CD4-positive, alpha-beta T cell treated with Interleukin-4 for 1 hour (primary cell): ENCODE data around the gene AKR1C1.
"Not testable (repeated sequence)": the region's sequence is repeated elsewhere in the genome, so short reads cannot be mapped to it uniquely, and the experiment has no call there.

Experiments used
- DNase-seq, 2 donors: peaks; one replicate each; pipeline ENCODE4 v3.0.0-alpha.2; 2020 to 2022

AKR1C1 gene

DNA sequence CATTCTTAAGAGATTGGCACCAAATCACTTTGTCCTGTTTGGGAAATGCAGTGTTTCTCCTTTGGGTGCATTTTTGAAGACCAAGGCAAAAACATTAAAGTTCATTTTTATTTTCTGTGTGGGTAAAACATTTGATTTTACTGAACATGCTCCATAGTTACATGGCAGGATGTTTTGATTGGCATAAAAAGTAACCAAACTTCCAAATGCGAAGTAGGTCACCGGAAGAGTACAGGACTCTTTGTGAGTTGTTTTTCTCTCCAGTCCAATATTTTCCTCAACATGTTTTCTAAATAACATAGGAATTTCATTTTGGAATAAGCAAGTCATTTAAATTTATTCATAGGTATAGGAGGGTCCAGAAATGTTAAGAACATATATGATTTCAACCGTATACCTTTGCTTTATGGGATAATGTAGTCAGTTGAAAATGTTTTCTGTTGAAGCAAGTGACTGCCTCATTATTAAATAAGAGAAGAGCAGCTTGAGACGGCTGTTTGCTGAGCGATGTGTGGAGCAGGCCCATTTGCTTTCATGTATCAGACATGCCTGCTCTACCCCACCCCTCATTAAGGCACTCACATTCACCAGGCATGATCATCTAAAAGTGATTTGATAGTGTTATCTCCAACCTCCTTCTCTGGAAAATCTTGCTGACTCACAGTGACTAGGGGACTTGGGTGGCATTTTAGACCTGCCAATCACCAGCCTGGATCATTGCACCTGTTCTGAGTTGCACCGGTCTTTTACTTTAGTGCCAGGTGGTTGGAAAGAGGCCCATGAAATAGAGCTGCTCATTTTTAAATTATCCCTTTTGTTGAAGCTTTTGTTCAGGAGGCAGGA is 56.8 kb downstream of the AKR1C1 start:
- DNase-seq, result not testable (repeated sequence)

DNA sequence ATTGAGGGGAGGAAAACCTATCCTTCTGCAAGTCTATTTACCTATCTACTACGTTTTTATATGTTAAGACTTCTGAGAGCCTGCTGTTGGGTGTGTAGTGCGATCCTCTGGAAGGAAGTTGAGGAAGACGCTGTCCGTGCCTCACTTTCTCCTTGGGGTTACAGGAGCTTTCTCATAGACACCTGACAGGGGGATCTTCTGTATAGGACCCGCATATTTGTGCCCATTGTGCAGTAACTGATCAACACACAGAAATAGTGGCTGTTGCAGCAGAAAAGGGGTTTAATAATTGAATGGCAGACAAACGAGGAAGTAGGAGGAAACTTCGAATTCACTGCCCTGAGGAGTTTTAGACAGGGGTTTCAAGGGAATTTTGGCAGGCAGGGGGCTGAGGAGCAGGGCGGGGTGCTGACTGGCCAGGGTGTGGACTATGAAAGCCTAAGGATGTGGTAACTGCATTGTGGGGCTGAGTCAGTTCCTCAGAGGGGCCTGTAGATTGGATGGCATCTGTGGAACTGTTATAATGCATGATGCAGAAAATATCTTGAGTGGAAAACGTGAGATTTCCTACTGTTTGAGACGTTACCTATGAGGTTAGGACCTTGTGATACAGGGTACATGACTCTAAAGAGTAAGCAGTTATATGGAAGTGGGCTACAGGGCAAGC is 58.5 kb downstream of the AKR1C1 start:
- not testable (repeated sequence) for DNase-seq

DNA sequence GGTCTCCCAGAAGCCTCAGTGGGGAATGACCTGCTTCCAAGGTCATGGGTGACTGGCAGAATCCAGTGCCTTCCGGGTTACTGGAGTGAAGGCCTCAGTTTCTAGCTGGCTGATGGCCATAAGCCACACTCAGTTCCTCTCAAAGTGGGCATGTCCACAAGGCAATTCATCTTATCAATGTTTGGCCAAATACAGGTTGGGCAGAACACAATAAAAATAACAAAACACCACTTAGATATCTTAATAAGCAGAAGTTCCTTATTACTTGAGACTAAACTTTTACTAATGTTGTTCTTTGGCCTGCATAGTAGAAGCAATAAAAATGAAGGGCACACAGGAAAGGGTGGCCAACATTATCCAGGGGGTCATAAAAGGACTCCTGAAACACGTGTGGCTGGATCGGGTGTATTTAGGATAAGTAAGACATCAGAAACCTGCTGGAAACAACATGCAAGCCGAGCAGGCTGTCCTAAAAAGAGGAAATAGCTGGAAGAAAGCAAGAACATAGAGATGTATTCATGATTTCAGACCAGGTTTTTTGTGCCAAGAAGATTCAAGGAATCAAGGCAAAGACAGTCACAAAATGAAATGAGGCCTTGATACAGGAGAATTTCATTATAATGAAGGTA is 60.1 kb downstream of the AKR1C1 start:
- DNase-seq, result no peak

DNA sequence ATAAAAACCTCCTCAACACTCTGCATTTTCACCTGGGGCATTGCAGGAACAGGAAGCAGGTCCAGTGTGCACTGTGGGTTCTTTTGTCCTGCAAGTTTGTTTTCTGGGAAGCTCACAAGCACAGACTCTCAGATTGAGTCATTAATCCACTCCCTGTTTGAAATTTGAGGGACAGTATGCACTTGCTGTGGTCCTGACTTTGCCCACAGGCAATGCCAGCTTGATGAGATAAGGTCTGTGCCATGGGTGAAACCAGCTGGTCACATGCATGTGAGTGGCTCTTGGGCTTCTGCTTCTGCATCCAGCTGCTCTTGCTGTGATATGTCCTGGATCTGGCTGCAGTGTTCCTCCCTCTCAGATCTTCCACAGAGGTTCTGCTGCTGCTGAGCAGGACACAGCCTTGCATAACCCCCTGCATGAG is 62.3 kb downstream of the AKR1C1 start:
- not testable (repeated sequence) for DNase-seq

DNA sequence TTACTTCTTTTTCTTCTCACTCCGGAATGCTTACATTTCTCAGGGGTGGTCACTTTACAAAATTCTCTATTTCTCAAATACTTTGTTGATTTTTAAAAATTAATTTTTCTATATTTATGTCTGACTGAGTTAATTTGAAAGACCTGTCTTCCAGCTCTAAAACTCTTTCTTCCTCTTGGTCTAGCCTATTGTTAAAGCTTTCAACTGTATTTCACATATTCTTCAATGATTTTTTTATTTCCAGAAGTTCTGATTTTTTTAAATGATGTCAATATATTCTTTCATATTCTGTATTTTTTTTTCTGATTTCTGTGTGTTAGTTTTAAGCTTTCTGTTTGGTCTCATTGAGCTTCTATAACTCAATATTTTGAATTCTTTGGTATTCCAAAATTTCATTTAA is 67.8 kb downstream of the AKR1C1 start:
- no peak for DNase-seq

DNA sequence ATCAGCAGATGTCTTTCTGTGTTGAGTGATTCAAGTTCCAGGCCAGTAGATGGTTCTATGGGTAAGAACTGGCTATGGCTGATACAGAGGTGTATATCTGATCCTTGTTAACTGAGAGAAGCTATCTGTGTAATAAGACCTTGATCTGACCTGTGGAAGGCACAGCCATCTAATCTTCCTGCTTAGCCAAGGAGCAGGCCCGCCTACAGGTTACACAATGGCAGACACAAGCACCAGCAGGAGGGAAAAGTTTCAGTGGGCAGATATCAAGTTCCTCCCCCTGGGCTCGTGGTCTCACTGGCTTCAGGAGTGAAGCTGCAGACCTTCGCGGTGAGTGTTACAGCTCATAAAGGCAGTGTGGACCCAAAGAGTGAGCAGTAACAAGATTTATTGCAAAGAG is 68.4 kb downstream of the AKR1C1 start:
- not testable (repeated sequence) for DNase-seq

DNA sequence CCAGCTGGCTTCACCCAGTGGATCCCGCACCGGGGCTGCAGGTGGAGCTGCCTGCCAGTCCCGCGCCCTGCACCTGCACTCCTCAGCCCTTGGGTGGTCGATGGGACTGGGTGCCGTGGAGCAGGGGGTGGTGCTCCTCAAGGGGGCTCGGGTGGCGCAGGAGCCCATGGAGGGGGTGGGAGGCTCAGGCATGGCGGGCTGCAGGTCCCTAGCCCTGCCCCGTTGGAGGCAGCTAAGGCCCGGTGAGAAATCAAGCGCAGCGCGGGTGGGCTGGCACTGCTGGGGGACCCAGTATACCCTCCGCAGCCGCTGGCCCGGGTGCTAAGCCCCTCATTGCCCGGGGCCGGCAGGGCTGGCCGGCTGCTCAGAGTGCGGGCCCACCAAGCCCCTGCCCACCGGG is 69.2 kb downstream of the AKR1C1 start:
- not testable (repeated sequence) for DNase-seq
